Liver (tissue), 9 donors: ENCODE results near the gene BRAT1. TPM values are rescaled to one million over a fixed set of nuclear protein-coding genes. Genes with fewer than 3 reads are reported as not detected.

Source experiments
- DNase-seq: peaks from one replicate; pipeline ENCODE4 v3.0.0-alpha.2; 2017; ENCODE audit warnings: low spot score
- H3K27ac ChIP-seq, 2 donors: one replicate each; pipeline ENCODE4 v1.7.0; 2013; ENCODE audit warnings: inconsistent platforms in 2 of 2, low read length in 2 of 2, control low read depth in 1 of 2, low read depth in 1 of 2, mild to moderate bottlenecking in 1 of 2
- H3K27me3 ChIP-seq, 4 donors: one replicate each; pipeline versions ENCODE4 v1.6.1 to v1.7.0; 2013; ENCODE audit warnings: low read length in 3 of 4, inconsistent platforms in 1 of 4, mild to moderate bottlenecking in 1 of 4, moderate library complexity in 1 of 4; ENCODE audit not compliant: control insufficient read depth in 4 of 4, insufficient read depth in 4 of 4
- H3K36me3 ChIP-seq, 4 donors: one replicate each; pipeline versions ENCODE4 v1.6.1 to v1.7.0; 2013; ENCODE audit warnings: low read length in 3 of 4, mild to moderate bottlenecking in 3 of 4, low read depth in 1 of 4, moderate library complexity in 1 of 4; ENCODE audit not compliant: control insufficient read depth in 4 of 4, insufficient read depth in 3 of 4
- H3K4me1 ChIP-seq, 4 donors: one replicate each; pipeline versions ENCODE4 v1.6.1 to v1.7.0; 2013; ENCODE audit warnings: low read length in 3 of 4, mild to moderate bottlenecking in 3 of 4, moderate library complexity in 1 of 4; ENCODE audit not compliant: control insufficient read depth in 4 of 4, insufficient read depth in 4 of 4
- H3K4me3 ChIP-seq, 3 donors: one replicate each; pipeline versions ENCODE4 v1.6.1 to v1.7.0; 2013; ENCODE audit warnings: low read length in 3 of 3, control low read depth in 1 of 3, low read depth in 1 of 3, mild to moderate bottlenecking in 1 of 3
- H3K9ac ChIP-seq, 2 donors: one replicate each; pipeline ENCODE4 v1.7.0; 2013; ENCODE audit warnings: low read length in 2 of 2, mild to moderate bottlenecking in 2 of 2, moderate library complexity in 2 of 2, control low read depth in 1 of 2, low read depth in 1 of 2
- H3K9me3 ChIP-seq, 4 donors: one replicate each; pipeline versions ENCODE4 v1.6.1 to v1.7.0; 2013; ENCODE audit warnings: low read length in 3 of 4; ENCODE audit not compliant: control insufficient read depth in 4 of 4
- CTCF ChIP-seq: fragments of 150-350 bp; IDR thresholded peaks from 2 replicates; pipeline ENCODE4 v1.5.1; 2017; ENCODE audit warnings: improper control_type of control experiment, low read depth, low read length; ENCODE audit not compliant: missing input control
- EGR1 ChIP-seq, 2 donors: IDR thresholded peaks; 2 replicates each; pipeline ENCODE4 v1.6.1; 2016 to 2018; ENCODE audit warnings: antibody characterized with exemption in 2 of 2, low read depth in 2 of 2
- FOXA1 ChIP-seq: IDR thresholded peaks from 2 replicates; pipeline ENCODE4 v1.6.1; 2016; ENCODE audit warnings: antibody characterized with exemption
- GABPA ChIP-seq, 2 donors: IDR thresholded peaks in 1 of 2; conservative IDR thresholded peaks in 1 of 2; 2 replicates each; pipeline ENCODE4 v1.6.1; 2016; ENCODE audit warnings: antibody characterized with exemption in 2 of 2, mild to moderate bottlenecking in 1 of 2, moderate library complexity in 1 of 2
- HNF4A ChIP-seq, 2 donors: conservative IDR thresholded peaks; 2 replicates each; pipeline ENCODE4 v1.6.1; 2016; ENCODE audit warnings: antibody characterized with exemption in 2 of 2, mild to moderate bottlenecking in 2 of 2
- HNF4G ChIP-seq: IDR thresholded peaks from 2 replicates; pipeline ENCODE4 v1.6.1; 2016; ENCODE audit warnings: antibody characterized with exemption
- JUND ChIP-seq, 2 donors: IDR thresholded peaks; 2 replicates each; pipeline ENCODE4 v1.6.1; 2016; ENCODE audit warnings: antibody characterized with exemption in 2 of 2
- NR2F2 ChIP-seq: IDR thresholded peaks from 2 replicates; pipeline ENCODE4 v1.6.1; 2016; ENCODE audit warnings: antibody characterized with exemption
- RAD21 ChIP-seq, 2 donors: IDR thresholded peaks; 2 replicates each; pipeline ENCODE4 v1.6.1; 2016; ENCODE audit warnings: antibody characterized with exemption in 2 of 2, mild to moderate bottlenecking in 2 of 2
- RXRA ChIP-seq, 2 donors: IDR thresholded peaks; 2 replicates each; pipeline ENCODE4 v1.6.1; 2017 to 2018; ENCODE audit warnings: antibody characterized with exemption in 2 of 2, mild to moderate bottlenecking in 1 of 2
- SP1 ChIP-seq: IDR thresholded peaks from 2 replicates; pipeline ENCODE4 v1.6.1; 2018; ENCODE audit warnings: antibody characterized with exemption, mild to moderate bottlenecking
- TAF1 ChIP-seq: conservative IDR thresholded peaks from 2 replicates; pipeline ENCODE4 v1.6.1; 2016; ENCODE audit warnings: antibody characterized with exemption, mild to moderate bottlenecking
- YY1 ChIP-seq: IDR thresholded peaks from 2 replicates; pipeline ENCODE4 v1.6.1; 2016; ENCODE audit warnings: antibody characterized with exemption, mild to moderate bottlenecking
- ZBTB33 ChIP-seq: IDR thresholded peaks from 2 replicates; pipeline ENCODE4 v1.6.1; 2016; ENCODE audit warnings: antibody characterized with exemption
- WGBS: extraction: QIAGEN DNeasy Blood & Tissue Kit; methylation state at CpG from one replicate; pipeline ENCODE4 v1.1.7; 2013; 5-methylcytosine and 5-hydroxymethylcytosine counted together
- polyA plus RNA-seq, 2 donors: library from polyadenylated mRNA; stranded (reverse) in 1 of 2; unstranded in 1 of 2; fragments of 200-250 nt in 1 of 2; fragments of >200 nt in 1 of 2; fragmentation: Nextera tagmentation in 1 of 2; extraction: Ambion mirVana in 1 of 2; gene quantifications; one replicate each; pipeline versions ENCODE4 v1.2.1 to v1.2.3, GENCODE V29; 2013 to 2015
- total RNA-seq, 2 donors: library from RNA; depleted of rRNA; stranded (reverse); fragments of >200 nt; gene quantifications; one replicate each; pipeline ENCODE4 v1.2.3, GENCODE V29; 2014
- TF ChIP-seq, protein P1 (sequence below): IDR thresholded peaks from 2 replicates; pipeline ENCODE4 v1.6.1; 2016; ENCODE audit warnings: antibody characterized with exemption, mild to moderate bottlenecking
- TF ChIP-seq, protein P2 (sequence below): IDR thresholded peaks from 2 replicates; pipeline ENCODE4 v1.6.1; 2016; ENCODE audit warnings: antibody characterized with exemption
- TF ChIP-seq, protein P3 (sequence below): IDR thresholded peaks from 2 replicates; pipeline ENCODE4 v1.6.1; 2016; ENCODE audit warnings: antibody characterized with exemption
- donor health status: healthy.
- donor health status: healthy.
- donor health status: healthy.
- donor health status: healthy.
- donor health status: healthy.

Gene BRAT1
- total and polyA plus RNA-seq, 4 donors = 10.0 to 20.7 (median 16.7) TPM

DNA sequence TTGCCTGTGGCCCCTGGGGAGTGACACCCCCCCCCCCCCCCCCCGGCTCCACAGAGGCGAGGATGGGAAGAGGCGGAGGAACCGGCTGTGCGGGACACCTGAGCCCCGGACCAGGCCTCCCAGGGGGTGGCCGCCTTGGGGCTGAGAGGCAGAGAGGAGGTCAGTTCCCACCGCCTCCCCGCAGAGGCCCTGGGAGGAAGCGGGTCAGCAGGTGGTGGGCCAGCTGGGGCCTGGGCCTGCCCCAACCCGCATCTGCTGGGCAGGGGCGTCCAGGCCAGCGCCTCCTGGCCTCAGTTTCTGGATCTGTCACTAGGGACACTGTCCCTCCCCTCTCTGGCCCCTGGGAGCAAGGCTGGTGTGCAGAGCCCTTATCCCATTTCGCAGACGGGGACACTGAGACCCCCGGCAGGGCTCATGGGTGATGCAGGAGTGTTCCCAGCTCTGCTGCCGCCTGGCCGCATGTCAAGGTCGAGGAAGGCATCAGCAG is 50.4 kb downstream of the BRAT1 start:
- no peak overlapping the region for H3K27ac ChIP-seq
- TF ChIP-seq HNF4A (conservative IDR thresholded peaks at IDR 0.05) (no peak), TAF1 (no peak), EGR1 (IDR thresholded peaks at IDR 0.05; ENCODE audit: low read depth in 2 of 2) (no peak), HNF4G (no peak), SP1 (no peak), RAD21 (IDR thresholded peaks at IDR 0.05) (no peak), CTCF (no peak), JUND (IDR thresholded peaks at IDR 0.05) (no peak), GABPA (IDR thresholded peaks at IDR 0.05 in 1 of 2, conservative IDR thresholded peaks at IDR 0.05 in 1 of 2) (no peak), YY1 (no peak), NR2F2 (no peak), FOXA1 (no peak), ZBTB33 (no peak), RXRA (IDR thresholded peaks at IDR 0.05) (no peak)
- TF ChIP-seq, protein P1, sequence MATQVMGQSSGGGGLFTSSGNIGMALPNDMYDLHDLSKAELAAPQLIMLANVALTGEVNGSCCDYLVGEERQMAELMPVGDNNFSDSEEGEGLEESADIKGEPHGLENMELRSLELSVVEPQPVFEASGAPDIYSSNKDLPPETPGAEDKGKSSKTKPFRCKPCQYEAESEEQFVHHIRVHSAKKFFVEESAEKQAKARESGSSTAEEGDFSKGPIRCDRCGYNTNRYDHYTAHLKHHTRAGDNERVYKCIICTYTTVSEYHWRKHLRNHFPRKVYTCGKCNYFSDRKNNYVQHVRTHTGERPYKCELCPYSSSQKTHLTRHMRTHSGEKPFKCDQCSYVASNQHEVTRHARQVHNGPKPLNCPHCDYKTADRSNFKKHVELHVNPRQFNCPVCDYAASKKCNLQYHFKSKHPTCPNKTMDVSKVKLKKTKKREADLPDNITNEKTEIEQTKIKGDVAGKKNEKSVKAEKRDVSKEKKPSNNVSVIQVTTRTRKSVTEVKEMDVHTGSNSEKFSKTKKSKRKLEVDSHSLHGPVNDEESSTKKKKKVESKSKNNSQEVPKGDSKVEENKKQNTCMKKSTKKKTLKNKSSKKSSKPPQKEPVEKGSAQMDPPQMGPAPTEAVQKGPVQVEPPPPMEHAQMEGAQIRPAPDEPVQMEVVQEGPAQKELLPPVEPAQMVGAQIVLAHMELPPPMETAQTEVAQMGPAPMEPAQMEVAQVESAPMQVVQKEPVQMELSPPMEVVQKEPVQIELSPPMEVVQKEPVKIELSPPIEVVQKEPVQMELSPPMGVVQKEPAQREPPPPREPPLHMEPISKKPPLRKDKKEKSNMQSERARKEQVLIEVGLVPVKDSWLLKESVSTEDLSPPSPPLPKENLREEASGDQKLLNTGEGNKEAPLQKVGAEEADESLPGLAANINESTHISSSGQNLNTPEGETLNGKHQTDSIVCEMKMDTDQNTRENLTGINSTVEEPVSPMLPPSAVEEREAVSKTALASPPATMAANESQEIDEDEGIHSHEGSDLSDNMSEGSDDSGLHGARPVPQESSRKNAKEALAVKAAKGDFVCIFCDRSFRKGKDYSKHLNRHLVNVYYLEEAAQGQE = no peak
- TF ChIP-seq, protein P2, sequence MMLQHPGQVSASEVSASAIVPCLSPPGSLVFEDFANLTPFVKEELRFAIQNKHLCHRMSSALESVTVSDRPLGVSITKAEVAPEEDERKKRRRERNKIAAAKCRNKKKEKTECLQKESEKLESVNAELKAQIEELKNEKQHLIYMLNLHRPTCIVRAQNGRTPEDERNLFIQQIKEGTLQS = no peak
- TF ChIP-seq, protein P3, sequence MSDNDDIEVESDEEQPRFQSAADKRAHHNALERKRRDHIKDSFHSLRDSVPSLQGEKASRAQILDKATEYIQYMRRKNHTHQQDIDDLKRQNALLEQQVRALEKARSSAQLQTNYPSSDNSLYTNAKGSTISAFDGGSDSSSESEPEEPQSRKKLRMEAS = no peak
- H3K27me3 ChIP-seq = no peaks in the 10 kb centered on the region
- peaks cover 0 to 8% (median 0%) of the 10 kb centered on the region in 4 donors for H3K4me1 ChIP-seq
- H3K9me3 ChIP-seq = no peaks in the 10 kb centered on the region
- no peaks in the 10 kb centered on the region for H3K36me3 ChIP-seq
- no peak for DNase-seq
- H3K9ac ChIP-seq = no peak overlapping the region
- WGBS = 93% methylated on average over 19 of the region's 19 CpGs
- no peak overlapping the region for H3K4me3 ChIP-seq
